Measurements from ENCODE around the gene TRIM10. TPM values are rescaled to one million over a fixed set of nuclear protein-coding genes. Genes with fewer than 3 reads are reported as not detected.

Gene TRIM10
- total RNA-seq, 1 experiment from 2014 or later, result not detected

- peak overlapping the region; percentile 39 for H3K27ac Mint-ChIP-seq (ENCODE audit: low read depth, unreplicated experiment)
- ChIA-PET POLR2A (interaction anchor here (1.4 to 3.9 kb wide), 2 partner anchors 54 to 95 kb away, joined by 4 to 17 read pairs; partner anchors contain the start of gene POLR1H), CTCF (interaction anchor here (2.5 kb wide), 1 partner anchor 25 kb away, joined by 25 read pairs; no protein-coding TSS in a partner anchor)
- DNase-seq (ENCODE audit: unreplicated experiment), result peak; percentile 90
- H3K27me3 Mint-ChIP-seq (ENCODE audit: insufficient read depth, unreplicated experiment), result no peaks in the 10 kb centered on the region
- H3K4me3 Mint-ChIP-seq (ENCODE audit: unreplicated experiment), result peak overlapping the region; percentile 17
- BruUV-seq (replicated peaks), result no TSS peak
- intact Hi-C loops (cut with micrococcal nuclease), result no loop called here
- no peaks in the 10 kb centered on the region for H3K9me3 Mint-ChIP-seq (ENCODE audit: unreplicated experiment)
- TF ChIP-seq, protein P1, sequence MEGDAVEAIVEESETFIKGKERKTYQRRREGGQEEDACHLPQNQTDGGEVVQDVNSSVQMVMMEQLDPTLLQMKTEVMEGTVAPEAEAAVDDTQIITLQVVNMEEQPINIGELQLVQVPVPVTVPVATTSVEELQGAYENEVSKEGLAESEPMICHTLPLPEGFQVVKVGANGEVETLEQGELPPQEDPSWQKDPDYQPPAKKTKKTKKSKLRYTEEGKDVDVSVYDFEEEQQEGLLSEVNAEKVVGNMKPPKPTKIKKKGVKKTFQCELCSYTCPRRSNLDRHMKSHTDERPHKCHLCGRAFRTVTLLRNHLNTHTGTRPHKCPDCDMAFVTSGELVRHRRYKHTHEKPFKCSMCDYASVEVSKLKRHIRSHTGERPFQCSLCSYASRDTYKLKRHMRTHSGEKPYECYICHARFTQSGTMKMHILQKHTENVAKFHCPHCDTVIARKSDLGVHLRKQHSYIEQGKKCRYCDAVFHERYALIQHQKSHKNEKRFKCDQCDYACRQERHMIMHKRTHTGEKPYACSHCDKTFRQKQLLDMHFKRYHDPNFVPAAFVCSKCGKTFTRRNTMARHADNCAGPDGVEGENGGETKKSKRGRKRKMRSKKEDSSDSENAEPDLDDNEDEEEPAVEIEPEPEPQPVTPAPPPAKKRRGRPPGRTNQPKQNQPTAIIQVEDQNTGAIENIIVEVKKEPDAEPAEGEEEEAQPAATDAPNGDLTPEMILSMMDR (IDR thresholded peaks at IDR 0.05; ENCODE audit: unreplicated experiment), result no peak
- H3K4me1 Mint-ChIP-seq (ENCODE audit: insufficient read depth, unreplicated experiment), result peaks cover 26% of the 10 kb centered on the region
- H3K36me3 Mint-ChIP-seq (ENCODE audit: insufficient read depth, unreplicated experiment), result no peaks in the 10 kb centered on the region
Observed at GRCh38 chr6:30156262-30156599, 4.8 kb downstream of the TRIM10 start.

GRCh38 chr6:30155520-30156261 lies 5.3 kb downstream of the TRIM10 start:
- peak overlapping the region; percentile 17 for H3K4me3 Mint-ChIP-seq (ENCODE audit: unreplicated experiment)
- H3K27me3 Mint-ChIP-seq (ENCODE audit: insufficient read depth, unreplicated experiment), result no peaks in the 10 kb centered on the region
- H3K27ac Mint-ChIP-seq (ENCODE audit: low read depth, unreplicated experiment), result peak overlapping the region; percentile 39
- peaks cover 26% of the 10 kb centered on the region for H3K4me1 Mint-ChIP-seq (ENCODE audit: insufficient read depth, unreplicated experiment)
- intact Hi-C loops (cut with micrococcal nuclease), result no loop called here
- BruUV-seq (replicated peaks), result no TSS peak
- H3K36me3 Mint-ChIP-seq (ENCODE audit: insufficient read depth, unreplicated experiment), result no peaks in the 10 kb centered on the region
- no peaks in the 10 kb centered on the region for H3K9me3 Mint-ChIP-seq (ENCODE audit: unreplicated experiment)
- CTCF ChIA-PET, result interaction anchor here (0.9 to 2.5 kb wide), 3 partner anchors 24 to 506 kb away, joined by 3 to 25 read pairs (median 4); no protein-coding TSS in a partner anchor
- TF ChIP-seq, protein P1 (IDR thresholded peaks at IDR 0.05; ENCODE audit: unreplicated experiment), result no peak
- peak; percentile 16 for DNase-seq (ENCODE audit: unreplicated experiment)
- POLR2A ChIA-PET, result interaction anchor here (0.9 to 3.9 kb wide), 5 partner anchors 50 to 95 kb away, joined by 4 to 17 read pairs (median 5); partner anchors contain the start of genes POLR1H and PPP1R11

DNA sequence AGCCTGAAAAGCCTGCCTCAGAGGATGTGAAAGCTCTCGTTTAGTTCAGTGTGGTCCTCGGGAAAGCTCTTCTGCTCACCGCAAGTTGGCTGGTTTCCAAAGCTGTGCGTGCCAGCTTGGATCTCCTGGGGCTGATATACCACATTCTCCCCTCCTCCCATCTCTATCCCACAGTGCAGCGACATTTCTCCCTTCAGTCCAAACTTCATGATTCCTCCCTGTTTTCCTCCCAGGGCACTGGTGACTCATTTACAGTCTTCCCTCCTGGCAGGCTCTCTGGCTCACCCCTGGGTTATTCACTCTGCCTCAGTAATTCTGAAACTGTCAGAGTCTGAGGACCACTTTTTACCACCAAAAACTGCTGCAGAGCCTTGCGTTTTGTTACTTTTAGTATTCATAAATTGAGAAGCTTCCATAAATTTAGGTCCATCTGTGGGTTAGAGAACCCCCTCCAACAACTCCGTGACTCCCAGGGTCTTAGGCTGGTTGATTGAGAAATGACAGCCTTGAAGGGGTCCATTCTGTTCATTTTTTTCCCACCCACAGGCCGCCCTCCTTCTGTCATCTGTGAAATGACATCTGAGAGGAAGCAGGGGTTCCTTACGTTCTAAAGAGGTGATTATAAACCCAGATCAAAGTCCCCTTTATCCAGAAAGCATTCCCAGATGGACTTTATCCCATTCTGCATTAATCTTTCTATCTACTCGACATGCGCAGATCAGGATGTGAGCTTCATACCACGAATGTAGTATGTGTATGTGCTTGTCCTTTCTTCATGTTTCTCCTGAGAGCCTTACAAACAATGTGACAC lies 6.1 kb downstream of the TRIM10 start:
- H3K27ac Mint-ChIP-seq (ENCODE audit: low read depth, unreplicated experiment), result peak overlapping the region; percentile 44
- POLR2A ChIA-PET, result interaction anchor here (0.6 to 3.9 kb wide), 8 partner anchors 13 to 173 kb away, joined by 3 to 17 read pairs (median 4); partner anchors contain the start of genes POLR1H and PPP1R11
- intact Hi-C loops (cut with micrococcal nuclease), result no loop called here
- peak overlapping the region; percentile 5 for H3K4me3 Mint-ChIP-seq (ENCODE audit: unreplicated experiment)
- H3K9me3 Mint-ChIP-seq (ENCODE audit: unreplicated experiment), result no peaks in the 10 kb centered on the region
- no TSS peak for BruUV-seq (replicated peaks)
- H3K4me1 Mint-ChIP-seq (ENCODE audit: insufficient read depth, unreplicated experiment), result peaks cover 26% of the 10 kb centered on the region
- peak; percentile 93 for DNase-seq (ENCODE audit: unreplicated experiment)
- H3K27me3 Mint-ChIP-seq (ENCODE audit: insufficient read depth, unreplicated experiment), result no peaks in the 10 kb centered on the region
- CTCF ChIA-PET, result interaction anchor here (0.6 to 2.5 kb wide), 6 partner anchors 12 to 505 kb away, joined by 3 to 25 read pairs (median 6); no protein-coding TSS in a partner anchor
- TF ChIP-seq, protein P1 (IDR thresholded peaks at IDR 0.05; ENCODE audit: unreplicated experiment), result no peak
- no peaks in the 10 kb centered on the region for H3K36me3 Mint-ChIP-seq (ENCODE audit: insufficient read depth, unreplicated experiment)

GRCh38 chr6:30154061-30154460 lies 7.0 kb downstream of the TRIM10 start:
- Mint-ChIP-seq H3K27me3 (ENCODE audit: insufficient read depth, unreplicated experiment) (no peaks in the 10 kb centered on the region), H3K4me3 (ENCODE audit: unreplicated experiment) (no peak overlapping the region), H3K36me3 (ENCODE audit: insufficient read depth, unreplicated experiment) (no peaks in the 10 kb centered on the region), H3K27ac (ENCODE audit: low read depth, unreplicated experiment) (no peak overlapping the region), H3K4me1 (ENCODE audit: insufficient read depth, unreplicated experiment) (peaks cover 26% of the 10 kb centered on the region), H3K9me3 (ENCODE audit: unreplicated experiment) (no peaks in the 10 kb centered on the region)
- no peak for DNase-seq (ENCODE audit: unreplicated experiment)
- BruUV-seq (replicated peaks), result no TSS peak
- TF ChIP-seq, protein P1 (IDR thresholded peaks at IDR 0.05; ENCODE audit: unreplicated experiment), result no peak
- ChIA-PET POLR2A (interaction anchor here (0.6 to 3.9 kb wide), 4 partner anchors 13 to 93 kb away, joined by 3 to 17 read pairs (median 4); partner anchors contain the start of genes POLR1H and PPP1R11), CTCF (interaction anchor here (0.6 to 2.5 kb wide), 5 partner anchors 13 to 51 kb away, joined by 3 to 25 read pairs (median 6); no protein-coding TSS in a partner anchor)
- intact Hi-C loops (cut with micrococcal nuclease), result no loop called here

Measured in MCF 10A (cell line).